Thoracic aorta (tissue), 2 donors: ENCODE results near the gene MINDY4. TPM values are rescaled to one million over a fixed set of nuclear protein-coding genes. Genes with fewer than 3 reads are reported as not detected.

ENCODE experiments used
- ATAC-seq: fragments of 150-250 bp; one replicate; pipeline ENCODE4 v1.8.0; 2017; ENCODE audit warnings: low read depth; ENCODE audit not compliant: insufficient number of reproducible peaks, low FRiP score
- DNase-seq: peaks from one replicate; pipeline ENCODE4 v3.0.0-alpha.2; 2020; ENCODE audit warnings: low spot score
- H3K27ac ChIP-seq, 2 donors: fragments of 200-600 bp; sonication (generic); 1 replicate in 1 of 2; 2 replicates in 1 of 2; pipeline ENCODE4 v1.5.1; 2016; ENCODE audit warnings: mild to moderate bottlenecking in 2 of 2, moderate library complexity in 2 of 2
- H3K27me3 ChIP-seq: fragments of 200-600 bp; sonication (generic); replicated peaks from 2 replicates; pipeline ENCODE4 v1.6.0; 2016; ENCODE audit warnings: mild to moderate bottlenecking; ENCODE audit not compliant: insufficient read depth
- H3K36me3 ChIP-seq: fragments of 200-600 bp; sonication (generic); one replicate; pipeline ENCODE4 v1.5.1; 2016
- H3K4me1 ChIP-seq, 2 donors: fragments of 200-600 bp; sonication (generic); 1 replicate in 1 of 2; 2 replicates in 1 of 2; pipeline versions ENCODE4 v1.5.1 to v1.6.0; 2016; ENCODE audit warnings: low read depth in 2 of 2, mild to moderate bottlenecking in 1 of 2; ENCODE audit not compliant: control insufficient read depth in 1 of 2
- H3K4me3 ChIP-seq: fragments of 200-600 bp; sonication (generic); 2 replicates; pipeline ENCODE4 v1.5.1; 2016; ENCODE audit warnings: mild to moderate bottlenecking
- H3K9me3 ChIP-seq: fragments of 200-600 bp; sonication (generic); 2 replicates; pipeline ENCODE4 v1.5.1; 2016
- total RNA-seq, 2 donors: library from RNA; depleted of rRNA; stranded (reverse); fragments of >200 nt; gene quantifications; one replicate each; pipeline versions ENCODE4 v1.1.0 to v1.2.3, GENCODE V29; 2016
- TF ChIP-seq, protein P1 (sequence below): fragments of 200-600 bp; sonication (generic); IDR thresholded peaks from one replicate; pipeline ENCODE4 v1.5.1; 2019; ENCODE audit warnings: antibody characterized with exemption

The MINDY4 gene
- total RNA-seq, 2 donors from 2014 or later: 32.0 to 44.0 TPM

DNA sequence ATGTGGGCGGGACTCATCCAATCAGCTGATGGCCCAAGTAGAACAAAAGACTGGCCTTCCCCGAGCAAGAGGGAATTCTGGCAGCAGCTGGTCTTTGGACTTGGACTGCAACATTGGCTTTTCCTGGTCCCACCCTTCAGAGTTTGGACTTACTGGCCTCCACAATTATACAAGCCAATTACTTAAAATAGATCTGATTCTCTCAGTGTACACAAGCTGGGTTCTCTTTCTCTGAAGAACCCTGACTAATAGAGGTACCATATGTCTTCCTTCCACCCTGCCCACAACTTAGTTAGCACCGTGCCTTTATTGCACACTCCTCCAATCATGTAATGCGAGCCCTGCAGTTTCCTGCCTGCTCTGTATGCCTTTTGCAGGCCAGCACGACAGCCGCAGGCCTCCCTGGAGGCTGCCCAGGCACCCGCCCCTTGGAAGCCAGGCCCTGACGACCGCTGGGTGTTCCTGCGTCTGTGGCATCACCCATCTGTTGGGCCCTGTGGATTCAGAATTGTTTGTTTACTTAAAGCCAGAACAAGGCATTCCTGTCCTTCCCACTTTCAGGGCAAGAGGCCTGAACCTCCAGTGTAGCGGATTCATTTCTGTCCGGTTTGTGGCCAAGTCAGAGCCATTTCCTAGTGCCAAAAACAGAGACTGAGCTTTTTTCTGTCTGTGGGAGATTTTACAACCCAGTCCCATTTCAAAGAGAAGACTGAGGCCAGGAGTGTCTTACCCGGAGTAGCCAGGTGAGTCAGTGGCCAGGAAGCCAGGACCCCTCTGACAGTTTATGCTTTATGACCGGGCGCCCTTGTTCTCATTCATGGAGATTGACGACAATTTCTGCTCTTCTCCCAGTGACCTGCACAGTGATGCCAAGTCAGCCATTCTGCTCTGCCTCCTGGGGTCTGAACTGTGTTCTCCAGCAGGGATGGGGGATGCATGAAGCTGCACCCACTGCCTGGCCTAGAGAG lies 20.2 kb upstream of the MINDY4 start:
- H3K36me3 ChIP-seq: no peaks in the 10 kb centered on the region
- H3K4me3 ChIP-seq: peak overlapping the region; percentile 67
- H3K4me1 ChIP-seq: peaks cover 26 to 55% of the 10 kb centered on the region in 2 donors
- ATAC-seq (peak; percentile 66), DNase-seq (no peak)
- H3K9me3 ChIP-seq: no peaks in the 10 kb centered on the region
- H3K27ac ChIP-seq: peak overlapping the region; percentile 83 to 96
- TF ChIP-seq, protein P1, sequence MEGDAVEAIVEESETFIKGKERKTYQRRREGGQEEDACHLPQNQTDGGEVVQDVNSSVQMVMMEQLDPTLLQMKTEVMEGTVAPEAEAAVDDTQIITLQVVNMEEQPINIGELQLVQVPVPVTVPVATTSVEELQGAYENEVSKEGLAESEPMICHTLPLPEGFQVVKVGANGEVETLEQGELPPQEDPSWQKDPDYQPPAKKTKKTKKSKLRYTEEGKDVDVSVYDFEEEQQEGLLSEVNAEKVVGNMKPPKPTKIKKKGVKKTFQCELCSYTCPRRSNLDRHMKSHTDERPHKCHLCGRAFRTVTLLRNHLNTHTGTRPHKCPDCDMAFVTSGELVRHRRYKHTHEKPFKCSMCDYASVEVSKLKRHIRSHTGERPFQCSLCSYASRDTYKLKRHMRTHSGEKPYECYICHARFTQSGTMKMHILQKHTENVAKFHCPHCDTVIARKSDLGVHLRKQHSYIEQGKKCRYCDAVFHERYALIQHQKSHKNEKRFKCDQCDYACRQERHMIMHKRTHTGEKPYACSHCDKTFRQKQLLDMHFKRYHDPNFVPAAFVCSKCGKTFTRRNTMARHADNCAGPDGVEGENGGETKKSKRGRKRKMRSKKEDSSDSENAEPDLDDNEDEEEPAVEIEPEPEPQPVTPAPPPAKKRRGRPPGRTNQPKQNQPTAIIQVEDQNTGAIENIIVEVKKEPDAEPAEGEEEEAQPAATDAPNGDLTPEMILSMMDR: no peak
- H3K27me3 ChIP-seq: no peaks in the 10 kb centered on the region

DNA sequence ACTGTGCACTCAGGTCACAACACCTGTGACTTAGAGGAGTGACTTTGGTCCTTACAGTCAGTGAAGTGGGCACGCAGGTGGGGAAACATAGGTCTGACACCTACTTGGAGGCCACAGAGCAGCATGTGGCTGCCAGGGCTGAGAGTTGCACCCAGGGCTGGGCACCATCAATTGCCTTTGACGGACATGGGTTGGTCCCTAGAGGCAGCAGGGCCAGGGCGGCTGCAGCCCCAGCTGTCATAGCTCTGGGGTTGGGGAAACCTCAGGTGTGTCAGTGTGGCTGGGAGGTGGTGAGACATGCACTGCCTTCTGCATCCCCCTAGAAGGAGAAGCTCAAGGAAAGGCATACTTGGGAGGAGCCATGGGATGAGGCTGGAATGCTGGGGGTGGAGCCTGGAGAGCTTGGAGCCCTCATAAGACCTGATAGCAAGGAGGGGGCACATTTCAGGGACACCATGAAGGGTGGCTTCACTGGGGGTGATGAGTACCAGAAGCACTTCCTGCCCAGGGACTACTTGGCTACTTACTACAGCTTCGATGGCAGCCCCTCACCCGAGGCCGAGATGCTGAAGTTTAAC lies 19.4 kb upstream of the MINDY4 start, which contains the start of gene INMT:
INMT (plus strand) TSS at position 440 of the 578 bp plus-strand sequence; CDS start at position 456, 16 bp downstream.
- H3K4me1 ChIP-seq: peaks cover 28 to 61% of the 10 kb centered on the region in 2 donors
- H3K36me3 ChIP-seq: no peaks in the 10 kb centered on the region
- TF ChIP-seq, protein P1: no peak
- H3K4me3 ChIP-seq: peak within 1 kb of the TSS; percentile 67
- no peaks in the 10 kb centered on the region for H3K27me3 ChIP-seq
- no peak for DNase-seq
- no peaks in the 10 kb centered on the region for H3K9me3 ChIP-seq
- peak within 1 kb of the TSS; percentile 83 to 96 for H3K27ac ChIP-seq
- ATAC-seq: no peak

DNA sequence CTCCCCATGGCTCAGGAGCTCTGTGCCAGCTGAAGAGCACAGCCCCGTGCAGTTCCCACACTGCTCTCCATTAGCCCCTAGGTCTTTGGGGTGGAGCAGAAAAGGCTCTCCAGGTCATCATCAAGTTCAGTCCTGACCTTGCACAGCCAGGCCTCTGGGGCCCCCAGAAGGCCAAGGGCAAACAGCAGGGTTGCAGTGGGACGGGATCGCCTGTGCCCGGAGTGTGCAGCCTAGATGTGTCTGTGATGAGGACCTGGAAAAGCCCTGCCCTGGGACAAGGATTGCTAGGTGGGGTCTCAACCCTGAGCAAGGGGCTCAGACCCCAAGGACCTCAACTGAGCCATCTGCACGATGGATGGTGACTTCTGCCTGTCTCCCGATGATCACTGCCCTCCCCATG lies 18.7 kb upstream of the MINDY4 start:
- no peaks in the 10 kb centered on the region for H3K9me3 ChIP-seq
- ATAC-seq: no peak
- H3K27ac ChIP-seq: peak overlapping the region; percentile 83 to 96
- H3K4me3 ChIP-seq: peak overlapping the region; percentile 67
- no peak for DNase-seq
- TF ChIP-seq, protein P1: no peak
- no peaks in the 10 kb centered on the region for H3K27me3 ChIP-seq
- H3K4me1 ChIP-seq: peaks cover 33 to 68% of the 10 kb centered on the region in 2 donors
- peaks cover under 1% of the 10 kb centered on the region for H3K36me3 ChIP-seq

DNA sequence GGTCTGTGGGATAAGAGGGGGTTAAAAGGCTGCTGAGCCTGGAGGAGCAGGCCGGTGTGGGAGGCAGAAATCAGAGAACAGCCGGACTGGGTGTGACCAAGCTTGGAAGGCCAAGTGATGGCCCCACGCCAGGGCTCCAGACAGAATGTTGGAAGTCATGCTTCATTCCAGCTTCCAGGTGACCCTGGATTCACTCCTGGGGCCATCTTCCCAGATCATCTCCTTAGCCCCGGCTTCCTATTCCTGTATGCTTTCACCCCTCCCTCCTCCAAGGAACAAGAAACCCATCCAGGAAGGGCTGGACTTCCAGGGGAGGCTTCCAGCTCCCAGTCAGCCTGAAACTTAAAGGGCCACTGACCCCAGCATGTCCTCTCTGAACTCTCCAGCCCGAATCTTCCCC lies 18.2 kb upstream of the MINDY4 start:
- no peak for DNase-seq
- H3K36me3 ChIP-seq: peaks cover 5% of the 10 kb centered on the region
- H3K4me3 ChIP-seq: peak overlapping the region; percentile 67
- no peak for ATAC-seq
- H3K9me3 ChIP-seq: no peaks in the 10 kb centered on the region
- H3K4me1 ChIP-seq: peaks cover 36 to 73% of the 10 kb centered on the region in 2 donors
- peak overlapping the region; percentile 83 to 96 for H3K27ac ChIP-seq
- TF ChIP-seq, protein P1: no peak
- H3K27me3 ChIP-seq: no peaks in the 10 kb centered on the region

DNA sequence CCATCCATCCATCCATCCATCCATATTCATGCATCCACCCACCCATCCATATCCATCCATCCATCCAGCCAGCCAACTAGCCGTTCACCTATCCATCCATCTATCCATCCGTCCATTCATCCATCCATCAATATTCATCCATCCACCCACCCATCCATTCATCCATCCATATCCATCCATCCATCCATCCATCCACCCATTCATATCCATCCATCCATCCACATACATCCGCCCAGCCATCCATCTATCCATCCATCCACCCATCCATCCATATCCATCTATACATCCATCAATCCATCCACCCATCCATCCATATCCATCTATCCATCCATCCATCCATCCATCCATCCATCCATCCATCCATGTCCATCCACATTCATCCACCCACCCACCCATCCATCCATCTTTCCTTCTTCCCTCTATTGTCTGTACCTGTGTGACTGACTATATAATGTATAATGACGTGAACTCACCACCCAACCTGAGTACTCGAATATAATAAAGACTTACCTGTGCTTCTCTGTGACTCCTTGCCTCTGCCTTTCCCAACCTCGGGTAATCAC lies 16.8 kb upstream of the MINDY4 start:
- ATAC-seq (no peak), DNase-seq (no peak)
- Histone ChIP-seq H3K9me3 (no peaks in the 10 kb centered on the region), H3K4me3 (peak overlapping the region; percentile 67), H3K27me3 (no peaks in the 10 kb centered on the region), H3K36me3 (peaks cover 9% of the 10 kb centered on the region), H3K4me1 (peaks cover 36 to 85% of the 10 kb centered on the region in 2 donors), H3K27ac (peak overlapping the region in 1 of 2 donors; percentile 96)
- TF ChIP-seq, protein P1: no peak
